AG04449 (cell line): ENCODE measurements around the gene MTF1.

ENCODE experiments used
- CTCF ChIA-PET: fragments of 350-600 bp; formaldehyde crosslinking; extraction: SDS; loops from one replicate; lab custom pipeline; 2021; ENCODE audit warnings: antibody characterized with exemption; lab: Yijun Ruan, JAX
- POLR2A ChIA-PET: fragments of 400-600, 350-600 bp; formaldehyde crosslinking; extraction: SDS; loops from one replicate; lab custom pipeline; 2020; ENCODE audit warnings: antibody characterized with exemption, inconsistent platforms; lab: Yijun Ruan, JAX
- DNase-seq: peaks from one replicate; pipeline ENCODE4 v3.0.0-alpha.2; 2010; ENCODE audit warnings: low read depth, low spot score
- H3K4me3 ChIP-seq: 2 replicates; pipeline ENCODE4 v1.5.1; 2011; ENCODE audit warnings: low read depth, mild to moderate bottlenecking, control low read depth, low read length
- CTCF ChIP-seq: IDR thresholded peaks from one replicate; pipeline ENCODE4 v1.5.1; 2011; ENCODE audit warnings: mild to moderate bottlenecking, moderate library complexity, low read length, control low read depth, inconsistent platforms; ENCODE audit not compliant: insufficient read depth; ENCODE audit errors: missing control alignments

MTF1 gene

GRCh38 chr1:37802439-37802838 lies 57.0 kb downstream of the MTF1 start:
- no peak for DNase-seq
- CTCF ChIA-PET: no interaction called here
- no peak overlapping the region for H3K4me3 ChIP-seq
- POLR2A ChIA-PET: no interaction called here
- TF ChIP-seq CTCF: no peak

- TF ChIP-seq CTCF: no peak
- DNase-seq: peak; percentile 46
- ChIA-PET POLR2A (interaction anchor here (3.2 kb wide), 1 partner anchor 10 kb away, joined by 13 read pairs; the partner anchor contains the start of genes C1orf122 and YRDC), CTCF (no interaction called here)
- H3K4me3 ChIP-seq: no peak overlapping the region
Measured at GRCh38 chr1:37797750-37798345, 61.5 kb downstream of the MTF1 start.

GRCh38 chr1:37795340-37796125 lies 63.9 kb downstream of the MTF1 start:
- H3K4me3 ChIP-seq: no peak overlapping the region; the same call in 1 of the 2 replicates
- no peak for TF ChIP-seq CTCF
- ChIA-PET POLR2A (no interaction called here), CTCF (no interaction called here)
- DNase-seq: no peak

- no peak for TF ChIP-seq CTCF
- ChIA-PET CTCF (no interaction called here), POLR2A (no interaction called here)
- DNase-seq: no peak
- peak overlapping the region; percentile 6 for H3K4me3 ChIP-seq
Measured at GRCh38 chr1:37794372-37795339, 64.7 kb downstream of the MTF1 start.

DNA sequence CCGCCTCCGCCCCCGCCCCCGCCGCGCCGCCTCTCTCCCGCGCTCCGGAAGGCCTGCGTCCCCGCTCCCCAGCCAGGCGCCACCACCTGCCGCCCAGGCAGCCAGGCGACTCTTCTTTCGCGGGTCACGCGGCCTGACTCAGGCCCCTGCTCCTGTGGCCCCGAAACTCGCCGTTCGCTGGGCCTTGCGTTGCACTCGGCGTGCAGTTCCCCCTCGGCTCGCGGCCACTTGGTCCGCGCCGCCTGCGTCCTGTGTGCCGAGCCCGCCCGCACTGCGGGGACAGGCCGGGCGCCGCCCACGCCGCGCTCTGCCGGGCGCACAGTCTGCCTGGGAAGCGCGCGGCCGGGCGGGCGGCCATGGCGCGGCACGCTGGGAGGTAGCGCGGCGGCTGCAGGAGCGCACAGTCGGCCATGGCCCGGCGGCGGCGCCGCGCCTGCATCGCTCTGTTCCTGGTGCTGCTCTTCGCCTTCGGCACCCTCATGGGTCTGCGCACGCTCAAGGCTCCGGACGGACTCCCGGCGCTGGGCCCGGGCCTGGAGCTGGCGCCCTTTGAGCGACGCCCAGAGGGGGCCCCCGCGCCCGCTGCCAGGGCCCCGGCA lies 65.5 kb downstream of the MTF1 start, which contains the start of gene MANEAL:
TSS of gene MANEAL (plus strand) at position 75 of the 599 bp plus-strand sequence. CDS start at position 411, 336 bp downstream.
- ChIA-PET POLR2A (no interaction called here), CTCF (no interaction called here)
- TF ChIP-seq CTCF: no peak
- no peak for DNase-seq
- H3K4me3 ChIP-seq: peak within 1 kb of the TSS; percentile 55
